ENCODE data around the gene GRID2. TPM values are rescaled to one million over a fixed set of nuclear protein-coding genes. Genes with fewer than 3 reads are reported as not detected.
A peak's percentile ranks its signal among the peaks of the same experiment; 100 is the strongest.

The GRID2 gene
- total RNA-seq, 1 experiment from 2014 or later: not detected

- intact Hi-C loops (cut with micrococcal nuclease): no loop called here
- DNase-seq (ENCODE audit: unreplicated experiment): no peak
- Mint-ChIP-seq H3K4me1 (ENCODE audit: insufficient read depth, unreplicated experiment) (peaks cover 11% of the 10 kb centered on the region), H3K4me3 (ENCODE audit: unreplicated experiment) (no peak overlapping the region), H3K9me3 (ENCODE audit: unreplicated experiment) (no peaks in the 10 kb centered on the region), H3K36me3 (ENCODE audit: insufficient read depth, unreplicated experiment) (no peaks in the 10 kb centered on the region), H3K27ac (ENCODE audit: low read depth, unreplicated experiment) (peak overlapping the region; percentile 55), H3K27me3 (ENCODE audit: insufficient read depth, unreplicated experiment) (no peaks in the 10 kb centered on the region)
- ChIA-PET CTCF (interaction anchor here (0.6 to 2.8 kb wide), 6 partner anchors 12 to 578 kb away, joined by 3 to 25 read pairs (median 4); no protein-coding TSS in a partner anchor), POLR2A (interaction anchor here (1.2 kb wide), 1 partner anchor 8 kb away, joined by 4 read pairs; no protein-coding TSS in a partner anchor)
- BruUV-seq (replicated peaks): no TSS peak
- TF ChIP-seq CTCF (IDR thresholded peaks at IDR 0.05; ENCODE audit: unreplicated experiment): no peak
Measured at GRCh38 chr4:93777081-93777460, 1473.3 kb downstream of the GRID2 start.

- ChIA-PET POLR2A (no interaction called here), CTCF (interaction anchor here (0.6 to 1.1 kb wide), 3 partner anchors 30 to 1588 kb away, joined by 3 to 4 read pairs (median 4); no protein-coding TSS in a partner anchor)
- no peak overlapping the region for H3K27ac Mint-ChIP-seq (ENCODE audit: low read depth, unreplicated experiment)
- no peaks in the 10 kb centered on the region for H3K27me3 Mint-ChIP-seq (ENCODE audit: insufficient read depth, unreplicated experiment)
- no peak for DNase-seq (ENCODE audit: unreplicated experiment)
- TF ChIP-seq CTCF (IDR thresholded peaks at IDR 0.05; ENCODE audit: unreplicated experiment): no peak
- intact Hi-C loops (cut with micrococcal nuclease): no loop called here
- no TSS peak for BruUV-seq (replicated peaks)
- no peak overlapping the region for H3K4me3 Mint-ChIP-seq (ENCODE audit: unreplicated experiment)
- H3K9me3 Mint-ChIP-seq (ENCODE audit: unreplicated experiment): no peaks in the 10 kb centered on the region
- H3K36me3 Mint-ChIP-seq (ENCODE audit: insufficient read depth, unreplicated experiment): no peaks in the 10 kb centered on the region
- peaks cover 11% of the 10 kb centered on the region for H3K4me1 Mint-ChIP-seq (ENCODE audit: insufficient read depth, unreplicated experiment)
Measured at GRCh38 chr4:93779228-93779627, 1475.5 kb downstream of the GRID2 start.

GRCh38 chr4:93780080-93780479 is 1476.3 kb downstream of the GRID2 start:
- BruUV-seq (replicated peaks): no TSS peak
- intact Hi-C loops (cut with micrococcal nuclease): no loop called here
- no peak overlapping the region for H3K27ac Mint-ChIP-seq (ENCODE audit: low read depth, unreplicated experiment)

GRCh38 chr4:93781198-93781597 is 1477.4 kb downstream of the GRID2 start:
- peaks cover 11% of the 10 kb centered on the region for H3K4me1 Mint-ChIP-seq (ENCODE audit: insufficient read depth, unreplicated experiment)
- H3K4me3 Mint-ChIP-seq (ENCODE audit: unreplicated experiment): no peak overlapping the region
- CTCF ChIA-PET: interaction anchor here (1.6 kb wide), 1 partner anchor 10 kb away, joined by 6 read pairs; no protein-coding TSS in a partner anchor
- intact Hi-C loops (cut with micrococcal nuclease): no loop called here
- POLR2A ChIA-PET: no interaction called here
- DNase-seq (ENCODE audit: unreplicated experiment): no peak
- no peak for TF ChIP-seq CTCF (IDR thresholded peaks at IDR 0.05; ENCODE audit: unreplicated experiment)
- H3K36me3 Mint-ChIP-seq (ENCODE audit: insufficient read depth, unreplicated experiment): no peaks in the 10 kb centered on the region
- H3K27me3 Mint-ChIP-seq (ENCODE audit: insufficient read depth, unreplicated experiment): no peaks in the 10 kb centered on the region
- H3K9me3 Mint-ChIP-seq (ENCODE audit: unreplicated experiment): no peaks in the 10 kb centered on the region
- BruUV-seq (replicated peaks): no TSS peak
- H3K27ac Mint-ChIP-seq (ENCODE audit: low read depth, unreplicated experiment): no peak overlapping the region

More at GRCh38 chr4:93780080-93780479, 1476.3 kb downstream of the GRID2 start:
- Mint-ChIP-seq H3K27me3 (ENCODE audit: insufficient read depth, unreplicated experiment) (no peaks in the 10 kb centered on the region), H3K4me1 (ENCODE audit: insufficient read depth, unreplicated experiment) (peaks cover 11% of the 10 kb centered on the region), H3K9me3 (ENCODE audit: unreplicated experiment) (no peaks in the 10 kb centered on the region), H3K36me3 (ENCODE audit: insufficient read depth, unreplicated experiment) (no peaks in the 10 kb centered on the region), H3K4me3 (ENCODE audit: unreplicated experiment) (no peak overlapping the region)
- POLR2A ChIA-PET: no interaction called here
- CTCF ChIA-PET: interaction anchor here (1.6 kb wide), 1 partner anchor 11 kb away, joined by 6 read pairs; no protein-coding TSS in a partner anchor
- TF ChIP-seq CTCF (IDR thresholded peaks at IDR 0.05; ENCODE audit: unreplicated experiment): no peak
- no peak for DNase-seq (ENCODE audit: unreplicated experiment)

Measured in MCF 10A (cell line).